H1 (cell line): ENCODE results near the gene FCN2.

Source experiments
- BACH1 ChIP-seq: IDR thresholded peaks from 2 replicates; pipeline ENCODE4 v1.6.1; 2012; ENCODE audit warnings: low read length, improper control_type of control experiment
- CHD1 ChIP-seq: IDR thresholded peaks from 2 replicates; pipeline ENCODE4 v1.6.1; 2012; ENCODE audit warnings: low read depth, low read length, improper control_type of control experiment
- CTCF ChIP-seq, 3 experiments: IDR thresholded peaks; 1 replicate in 2 of 3; 2 replicates in 1 of 3; pipeline versions ENCODE4 v1.5.1 to v1.6.1; 2011; ENCODE audit warnings: low read length in 3 of 3, mild to moderate bottlenecking in 3 of 3, inconsistent platforms in 2 of 3, low read depth in 1 of 3, moderate library complexity in 1 of 3; ENCODE audit not compliant: insufficient read depth in 1 of 3; ENCODE audit errors: control extremely low read depth in 1 of 3
- EZH2 ChIP-seq: fragments of 200-600 bp; sonication (generic); IDR thresholded peaks from 2 replicates; pipeline ENCODE4 v1.7.1; 2012; ENCODE audit warnings: low read depth, mild to moderate bottlenecking, moderate library complexity, low read length, inconsistent platforms; ENCODE audit not compliant: severe bottlenecking
- KDM5A ChIP-seq: fragments of 200-600 bp; IDR thresholded peaks from 2 replicates; pipeline ENCODE4 v1.7.1; 2012; ENCODE audit warnings: mild to moderate bottlenecking, low read length, inconsistent platforms, mixed read lengths
- POLR2A ChIP-seq, 2 experiments: IDR thresholded peaks; 1 replicate in 1 of 2; 2 replicates in 1 of 2; pipeline ENCODE4 v1.6.1; 2011; ENCODE audit warnings: low read depth in 2 of 2, low read length in 2 of 2, mild to moderate bottlenecking in 2 of 2; ENCODE audit errors: control extremely low read depth in 1 of 2
- POLR2AphosphoS5 ChIP-seq: IDR thresholded peaks from 2 replicates; pipeline ENCODE4 v1.6.1; 2011; ENCODE audit warnings: low read depth, low read length
- RAD21 ChIP-seq, 2 experiments: IDR thresholded peaks in 1 of 2; conservative IDR thresholded peaks in 1 of 2; 2 replicates each; pipeline ENCODE4 v1.6.1; 2011; ENCODE audit warnings: low read depth in 2 of 2, low read length in 2 of 2, improper control_type of control experiment in 1 of 2, inconsistent platforms in 1 of 2, mild to moderate bottlenecking in 1 of 2, moderate library complexity in 1 of 2
- RXRA ChIP-seq: IDR thresholded peaks from 2 replicates; pipeline ENCODE4 v1.6.1; 2011; ENCODE audit warnings: low read depth, mild to moderate bottlenecking, low read length, moderate library complexity; ENCODE audit not compliant: insufficient read depth
- SP2 ChIP-seq: IDR thresholded peaks from 2 replicates; pipeline ENCODE4 v1.6.1; 2012; ENCODE audit warnings: mild to moderate bottlenecking, low read length, inconsistent platforms
- TAF1 ChIP-seq: IDR thresholded peaks from 2 replicates; pipeline ENCODE4 v1.6.1; 2011; ENCODE audit warnings: mild to moderate bottlenecking, low read depth, low read length
- USF2 ChIP-seq: IDR thresholded peaks from 2 replicates; pipeline ENCODE4 v1.6.1; 2011; ENCODE audit warnings: low read length, improper control_type of control experiment
- YY1 ChIP-seq: IDR thresholded peaks from 2 replicates; pipeline ENCODE4 v1.6.1; 2011; ENCODE audit warnings: low read depth, mild to moderate bottlenecking, low read length

DNA sequence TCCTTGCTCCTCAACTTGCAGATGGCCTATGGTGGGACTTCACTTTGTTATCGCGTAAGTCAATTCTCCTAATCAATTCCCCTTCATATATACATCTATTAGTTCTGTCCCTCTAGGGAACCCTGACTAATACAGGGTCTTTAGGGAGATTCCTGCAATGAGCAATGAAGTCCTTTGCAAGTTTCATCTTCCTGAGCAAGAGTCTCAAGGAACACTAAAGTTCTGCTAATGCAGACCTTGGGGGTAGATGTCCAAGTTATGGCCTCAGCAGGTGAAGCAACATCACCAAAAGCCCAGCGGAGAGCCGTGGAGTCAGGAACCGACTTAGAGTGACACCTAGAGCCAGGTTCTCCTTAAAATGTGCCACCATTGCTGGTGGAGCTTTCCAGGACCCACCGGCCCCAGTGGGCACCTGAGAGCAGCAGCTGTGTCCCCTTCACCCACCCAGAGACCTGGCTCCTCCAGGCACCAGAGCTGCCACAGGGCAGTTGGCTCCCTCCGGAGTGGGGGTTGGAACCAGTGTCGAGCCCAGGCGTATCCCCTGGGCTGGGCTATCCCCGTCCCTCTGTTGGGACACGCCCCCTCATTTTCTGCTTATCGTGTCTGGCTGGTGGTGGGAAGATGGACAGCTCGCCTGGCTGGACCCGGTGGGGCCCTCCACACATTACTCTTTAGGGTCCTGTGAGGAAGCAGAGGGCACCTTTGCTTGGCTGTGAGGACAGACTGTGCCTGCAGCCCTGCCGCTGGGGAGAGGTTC is 48.0 kb downstream of the FCN2 start:
- TF ChIP-seq CTCF (IDR thresholded peaks at IDR 0.05; ENCODE audit: control extremely low read depth in 1 of 3, insufficient read depth in 1 of 3, low read depth in 1 of 3, low read length in 3 of 3) = no peak
- TF ChIP-seq POLR2A (IDR thresholded peaks at IDR 0.05; ENCODE audit: control extremely low read depth in 1 of 2, low read depth in 2 of 2, low read length in 2 of 2) = no peak
- TF ChIP-seq KDM5A = no peak
- no peak for TF ChIP-seq EZH2
- TF ChIP-seq POLR2AphosphoS5 = no peak
- no peak for TF ChIP-seq USF2
- TF ChIP-seq BACH1 = no peak
- TF ChIP-seq YY1 = no peak
- no peak for TF ChIP-seq RXRA
- TF ChIP-seq SP2 = no peak
- no peak for TF ChIP-seq CHD1
- no peak for TF ChIP-seq TAF1
- no peak for TF ChIP-seq RAD21 (IDR thresholded peaks at IDR 0.05 in 1 of 2, conservative IDR thresholded peaks at IDR 0.05 in 1 of 2; ENCODE audit: low read depth in 2 of 2, low read length in 2 of 2)
